HL-60 (cell line): Measurements from ENCODE around the gene ATP2B2.

ENCODE experiments used
- CTCF ChIP-seq: IDR thresholded peaks from one replicate; pipeline ENCODE4 v1.5.1; 2011; ENCODE audit warnings: low read length, control low read depth, inconsistent platforms; ENCODE audit not compliant: insufficient read depth
- GABPA ChIP-seq: IDR thresholded peaks from 2 replicates; pipeline ENCODE4 v1.6.1; 2012; ENCODE audit warnings: low read depth
- POLR2AphosphoS5 ChIP-seq: IDR thresholded peaks from 2 replicates; pipeline ENCODE4 v1.6.1; 2012; ENCODE audit warnings: low read depth
- REST ChIP-seq: IDR thresholded peaks from 2 replicates; pipeline ENCODE4 v1.6.1; 2012; ENCODE audit warnings: low read depth; ENCODE audit not compliant: insufficient replicate concordance

GRCh38 chr3:10496121-10496863, 9.1 kb downstream of the ATP2B2 start:
- TF ChIP-seq CTCF, result no peak
- no peak for TF ChIP-seq REST
- TF ChIP-seq POLR2AphosphoS5, result no peak
- TF ChIP-seq GABPA, result no peak
